SK-N-SH treated with all-trans-retinoic acid at 6 μM for 48 hours (cell line): ENCODE measurements around the gene CHI3L2.

Experiments used
- ATAC-seq: fragments of 200-7000 bp; cut with Tn5 transposase; 3 replicates; pipeline ENCODE4 v1.9.1; 2020; ENCODE audit warnings: mild to moderate bottlenecking, moderate library complexity
- ARNTL ChIP-seq: fragments of 450-650 bp; formaldehyde crosslinking; IDR thresholded peaks from 2 replicates; pipeline ENCODE4 v1.5.0; 2020; ENCODE audit warnings: low read depth, mild to moderate bottlenecking, moderate library complexity, borderline replicate concordance
- CSDC2 ChIP-seq: fragments of 250-450 bp; sonication (Bioruptor Pico); IDR thresholded peaks from 2 replicates; pipeline ENCODE4 v1.5.0; 2020; ENCODE audit warnings: mild to moderate bottlenecking, moderate library complexity
- ESRRG ChIP-seq: fragments of 250-450 bp; sonication (Bioruptor Pico); IDR thresholded peaks from 2 replicates; pipeline ENCODE4 v1.6.1; 2021; ENCODE audit warnings: mild to moderate bottlenecking
- GLIS3 ChIP-seq: fragments of 250-450 bp; sonication (Bioruptor Pico); IDR thresholded peaks from 2 replicates; pipeline ENCODE4 v1.5.0; 2020; ENCODE audit warnings: mild to moderate bottlenecking, moderate library complexity
- OSR1 ChIP-seq: fragments of 250-450 bp; sonication (Bioruptor Pico); IDR thresholded peaks from 2 replicates; pipeline ENCODE4 v1.8.0; 2022; ENCODE audit warnings: moderate library complexity, mild to moderate bottlenecking, inconsistent platforms
- PPARA ChIP-seq: fragments of 250-450 bp; sonication (Bioruptor Pico); IDR thresholded peaks from 2 replicates; pipeline ENCODE4 v1.5.0; 2020; ENCODE audit warnings: mild to moderate bottlenecking, borderline replicate concordance
- RARB ChIP-seq: fragments of 250-450 bp; sonication (Bioruptor Pico); IDR thresholded peaks from 2 replicates; pipeline ENCODE4 v1.8.0; 2021; ENCODE audit warnings: mild to moderate bottlenecking, moderate library complexity
- SNAI2 ChIP-seq: fragments of 250-450 bp; sonication (Bioruptor Pico); IDR thresholded peaks from 2 replicates; pipeline ENCODE4 v1.5.0; 2020; ENCODE audit warnings: mild to moderate bottlenecking, moderate library complexity
- TCF4 ChIP-seq: fragments of 250-450 bp; sonication (Bioruptor Pico); IDR thresholded peaks from 2 replicates; pipeline ENCODE4 v1.8.0; 2021; ENCODE audit warnings: mild to moderate bottlenecking, moderate library complexity, borderline replicate concordance
- TOX ChIP-seq: fragments of 250-450 bp; sonication (Bioruptor Pico); IDR thresholded peaks from 2 replicates; pipeline ENCODE4 v1.8.0; 2021; ENCODE audit warnings: mild to moderate bottlenecking, moderate library complexity, borderline replicate concordance
- ZC3H10 ChIP-seq: fragments of 250-450 bp; sonication (Bioruptor Pico); IDR thresholded peaks from 2 replicates; pipeline ENCODE4 v1.5.1; 2021; ENCODE audit warnings: mild to moderate bottlenecking, moderate library complexity
- ZFP3 ChIP-seq: fragments of 250-450 bp; sonication (Bioruptor Pico); IDR thresholded peaks from 2 replicates; pipeline ENCODE4 v1.5.0; 2020; ENCODE audit warnings: mild to moderate bottlenecking, moderate library complexity
- ZFP30 ChIP-seq: fragments of 450-650 bp; formaldehyde crosslinking; IDR thresholded peaks from 2 replicates; pipeline ENCODE4 v1.5.0; 2022; ENCODE audit warnings: mild to moderate bottlenecking, moderate library complexity
- ZNF8 ChIP-seq: fragments of 450-650 bp; formaldehyde crosslinking; IDR thresholded peaks from 2 replicates; pipeline ENCODE4 v1.5.0; 2020; ENCODE audit warnings: mild to moderate bottlenecking, moderate library complexity
- TF ChIP-seq, protein P1 (sequence below): fragments of 250-450 bp; sonication (Bioruptor Pico); IDR thresholded peaks from 2 replicates; pipeline ENCODE4 v1.5.1; 2021; ENCODE audit warnings: mild to moderate bottlenecking, moderate library complexity
- TF ChIP-seq, protein P2 (sequence below): fragments of 250-450 bp; sonication (Bioruptor Pico); IDR thresholded peaks from 2 replicates; pipeline ENCODE4 v1.8.0; 2021; ENCODE audit warnings: low read depth, mild to moderate bottlenecking, moderate library complexity, borderline replicate concordance
- TF ChIP-seq, protein P3 (sequence below): fragments of 250-450 bp; sonication (Bioruptor Pico); IDR thresholded peaks from 2 replicates; pipeline ENCODE4 v1.5.1; 2020; ENCODE audit warnings: low read depth, mild to moderate bottlenecking, moderate library complexity
- TF ChIP-seq, protein P4 (sequence below): fragments of 250-450 bp; sonication (Bioruptor Pico); IDR thresholded peaks from 2 replicates; pipeline ENCODE4 v1.8.0; 2020; ENCODE audit warnings: mild to moderate bottlenecking, moderate library complexity, borderline replicate concordance
- TF ChIP-seq, protein P5 (sequence below): fragments of 250-450 bp; sonication (Bioruptor Pico); IDR thresholded peaks from 2 replicates; pipeline ENCODE4 v1.5.0; 2020; ENCODE audit warnings: mild to moderate bottlenecking, moderate library complexity

The CHI3L2 gene

DNA sequence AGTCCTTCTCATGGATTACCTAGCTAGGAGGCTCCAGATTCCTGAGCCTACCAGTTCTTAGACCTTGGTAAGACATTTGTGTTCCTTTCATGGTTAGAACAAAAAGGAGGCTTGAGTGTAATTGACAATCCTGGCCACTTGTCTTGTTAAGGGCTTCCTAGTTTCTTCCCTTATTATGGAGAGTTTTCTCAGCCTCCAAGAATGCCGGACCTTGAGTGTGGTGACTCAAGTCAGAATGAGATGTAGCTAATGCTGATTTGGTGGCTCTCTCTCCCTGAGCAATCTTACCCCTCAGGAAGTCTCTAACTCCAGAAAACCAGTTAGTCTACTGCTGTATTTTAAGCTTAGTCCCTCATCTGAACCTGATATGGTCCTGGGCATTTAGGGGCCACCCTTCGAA lies 14.3 kb downstream of the CHI3L2 start (continued):
- TF ChIP-seq, protein P1, sequence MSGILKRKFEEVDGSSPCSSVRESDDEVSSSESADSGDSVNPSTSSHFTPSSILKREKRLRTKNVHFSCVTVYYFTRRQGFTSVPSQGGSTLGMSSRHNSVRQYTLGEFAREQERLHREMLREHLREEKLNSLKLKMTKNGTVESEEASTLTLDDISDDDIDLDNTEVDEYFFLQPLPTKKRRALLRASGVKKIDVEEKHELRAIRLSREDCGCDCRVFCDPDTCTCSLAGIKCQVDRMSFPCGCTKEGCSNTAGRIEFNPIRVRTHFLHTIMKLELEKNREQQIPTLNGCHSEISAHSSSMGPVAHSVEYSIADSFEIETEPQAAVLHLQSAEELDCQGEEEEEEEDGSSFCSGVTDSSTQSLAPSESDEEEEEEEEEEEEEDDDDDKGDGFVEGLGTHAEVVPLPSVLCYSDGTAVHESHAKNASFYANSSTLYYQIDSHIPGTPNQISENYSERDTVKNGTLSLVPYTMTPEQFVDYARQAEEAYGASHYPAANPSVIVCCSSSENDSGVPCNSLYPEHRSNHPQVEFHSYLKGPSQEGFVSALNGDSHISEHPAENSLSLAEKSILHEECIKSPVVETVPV, result no peak

DNA sequence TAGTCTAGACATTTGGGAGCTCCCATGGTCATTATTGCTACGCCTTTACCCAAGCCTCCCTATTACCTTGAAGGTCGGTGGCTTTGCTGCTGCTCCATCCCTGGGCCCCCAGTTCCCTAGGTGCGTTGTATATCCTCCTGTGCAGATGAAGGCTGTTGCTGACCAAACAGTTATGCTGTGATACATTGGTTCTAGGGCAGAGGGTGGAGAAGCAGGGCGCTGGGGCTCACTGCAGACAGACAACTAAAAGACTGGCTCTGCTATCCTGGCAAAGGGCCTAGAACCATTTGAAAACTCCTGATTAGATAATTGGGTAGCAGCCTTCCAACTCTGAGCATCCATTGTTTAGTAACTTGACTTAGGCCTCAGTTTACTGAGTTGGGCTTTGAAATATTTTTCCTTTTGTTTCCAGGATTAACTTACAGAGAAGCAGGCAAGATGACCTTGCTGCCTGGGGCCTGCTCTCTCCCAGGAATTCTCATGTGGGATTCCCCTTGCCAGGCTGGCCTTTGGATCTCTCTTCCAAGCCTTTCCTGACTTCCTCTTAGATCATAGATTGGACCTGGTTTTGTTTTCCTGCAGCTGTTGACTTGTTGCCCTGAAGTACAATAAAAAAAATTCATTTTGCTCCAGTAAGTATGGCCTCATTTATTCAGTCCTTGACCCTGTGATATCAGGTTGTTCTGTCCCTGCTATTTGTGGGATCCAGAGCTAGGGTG lies 15.5 kb downstream of the CHI3L2 start:
- ATAC-seq, result no peak
- TF ChIP-seq, protein P2, sequence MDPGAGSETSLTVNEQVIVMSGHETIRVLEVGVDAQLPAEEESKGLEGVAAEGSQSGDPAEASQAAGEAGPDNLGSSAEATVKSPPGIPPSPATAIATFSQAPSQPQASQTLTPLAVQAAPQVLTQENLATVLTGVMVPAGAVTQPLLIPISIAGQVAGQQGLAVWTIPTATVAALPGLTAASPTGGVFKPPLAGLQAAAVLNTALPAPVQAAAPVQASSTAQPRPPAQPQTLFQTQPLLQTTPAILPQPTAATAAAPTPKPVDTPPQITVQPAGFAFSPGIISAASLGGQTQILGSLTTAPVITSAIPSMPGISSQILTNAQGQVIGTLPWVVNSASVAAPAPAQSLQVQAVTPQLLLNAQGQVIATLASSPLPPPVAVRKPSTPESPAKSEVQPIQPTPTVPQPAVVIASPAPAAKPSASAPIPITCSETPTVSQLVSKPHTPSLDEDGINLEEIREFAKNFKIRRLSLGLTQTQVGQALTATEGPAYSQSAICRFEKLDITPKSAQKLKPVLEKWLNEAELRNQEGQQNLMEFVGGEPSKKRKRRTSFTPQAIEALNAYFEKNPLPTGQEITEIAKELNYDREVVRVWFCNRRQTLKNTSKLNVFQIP, result no peak
- TF ChIP-seq ZFP3 (CRISPR knock-in tag), result no peak
- TF ChIP-seq GLIS3 (CRISPR knock-in tag), result no peak
- no peak for TF ChIP-seq PPARA (CRISPR knock-in tag)
- no peak for TF ChIP-seq ZFP30 (CRISPR knock-in tag)
- no peak for TF ChIP-seq TOX (CRISPR knock-in tag)
- TF ChIP-seq, protein P3, sequence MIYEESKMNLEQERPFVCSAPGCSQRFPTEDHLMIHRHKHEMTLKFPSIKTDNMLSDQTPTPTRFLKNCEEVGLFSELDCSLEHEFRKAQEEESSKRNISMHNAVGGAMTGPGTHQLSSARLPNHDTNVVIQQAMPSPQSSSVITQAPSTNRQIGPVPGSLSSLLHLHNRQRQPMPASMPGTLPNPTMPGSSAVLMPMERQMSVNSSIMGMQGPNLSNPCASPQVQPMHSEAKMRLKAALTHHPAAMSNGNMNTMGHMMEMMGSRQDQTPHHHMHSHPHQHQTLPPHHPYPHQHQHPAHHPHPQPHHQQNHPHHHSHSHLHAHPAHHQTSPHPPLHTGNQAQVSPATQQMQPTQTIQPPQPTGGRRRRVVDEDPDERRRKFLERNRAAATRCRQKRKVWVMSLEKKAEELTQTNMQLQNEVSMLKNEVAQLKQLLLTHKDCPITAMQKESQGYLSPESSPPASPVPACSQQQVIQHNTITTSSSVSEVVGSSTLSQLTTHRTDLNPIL (CRISPR knock-in tag), result no peak
- TF ChIP-seq, protein P4, sequence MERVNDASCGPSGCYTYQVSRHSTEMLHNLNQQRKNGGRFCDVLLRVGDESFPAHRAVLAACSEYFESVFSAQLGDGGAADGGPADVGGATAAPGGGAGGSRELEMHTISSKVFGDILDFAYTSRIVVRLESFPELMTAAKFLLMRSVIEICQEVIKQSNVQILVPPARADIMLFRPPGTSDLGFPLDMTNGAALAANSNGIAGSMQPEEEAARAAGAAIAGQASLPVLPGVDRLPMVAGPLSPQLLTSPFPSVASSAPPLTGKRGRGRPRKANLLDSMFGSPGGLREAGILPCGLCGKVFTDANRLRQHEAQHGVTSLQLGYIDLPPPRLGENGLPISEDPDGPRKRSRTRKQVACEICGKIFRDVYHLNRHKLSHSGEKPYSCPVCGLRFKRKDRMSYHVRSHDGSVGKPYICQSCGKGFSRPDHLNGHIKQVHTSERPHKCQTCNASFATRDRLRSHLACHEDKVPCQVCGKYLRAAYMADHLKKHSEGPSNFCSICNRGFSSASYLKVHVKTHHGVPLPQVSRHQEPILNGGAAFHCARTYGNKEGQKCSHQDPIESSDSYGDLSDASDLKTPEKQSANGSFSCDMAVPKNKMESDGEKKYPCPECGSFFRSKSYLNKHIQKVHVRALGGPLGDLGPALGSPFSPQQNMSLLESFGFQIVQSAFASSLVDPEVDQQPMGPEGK (CRISPR knock-in tag), result no peak
- TF ChIP-seq TCF4 (CRISPR knock-in tag), result no peak
- no peak for TF ChIP-seq RARB (CRISPR knock-in tag)
- TF ChIP-seq, protein P5, sequence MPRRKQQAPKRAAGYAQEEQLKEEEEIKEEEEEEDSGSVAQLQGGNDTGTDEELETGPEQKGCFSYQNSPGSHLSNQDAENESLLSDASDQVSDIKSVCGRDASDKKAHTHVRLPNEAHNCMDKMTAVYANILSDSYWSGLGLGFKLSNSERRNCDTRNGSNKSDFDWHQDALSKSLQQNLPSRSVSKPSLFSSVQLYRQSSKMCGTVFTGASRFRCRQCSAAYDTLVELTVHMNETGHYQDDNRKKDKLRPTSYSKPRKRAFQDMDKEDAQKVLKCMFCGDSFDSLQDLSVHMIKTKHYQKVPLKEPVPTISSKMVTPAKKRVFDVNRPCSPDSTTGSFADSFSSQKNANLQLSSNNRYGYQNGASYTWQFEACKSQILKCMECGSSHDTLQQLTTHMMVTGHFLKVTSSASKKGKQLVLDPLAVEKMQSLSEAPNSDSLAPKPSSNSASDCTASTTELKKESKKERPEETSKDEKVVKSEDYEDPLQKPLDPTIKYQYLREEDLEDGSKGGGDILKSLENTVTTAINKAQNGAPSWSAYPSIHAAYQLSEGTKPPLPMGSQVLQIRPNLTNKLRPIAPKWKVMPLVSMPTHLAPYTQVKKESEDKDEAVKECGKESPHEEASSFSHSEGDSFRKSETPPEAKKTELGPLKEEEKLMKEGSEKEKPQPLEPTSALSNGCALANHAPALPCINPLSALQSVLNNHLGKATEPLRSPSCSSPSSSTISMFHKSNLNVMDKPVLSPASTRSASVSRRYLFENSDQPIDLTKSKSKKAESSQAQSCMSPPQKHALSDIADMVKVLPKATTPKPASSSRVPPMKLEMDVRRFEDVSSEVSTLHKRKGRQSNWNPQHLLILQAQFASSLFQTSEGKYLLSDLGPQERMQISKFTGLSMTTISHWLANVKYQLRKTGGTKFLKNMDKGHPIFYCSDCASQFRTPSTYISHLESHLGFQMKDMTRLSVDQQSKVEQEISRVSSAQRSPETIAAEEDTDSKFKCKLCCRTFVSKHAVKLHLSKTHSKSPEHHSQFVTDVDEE (CRISPR knock-in tag), result no peak
- TF ChIP-seq ZNF8 (CRISPR knock-in tag), result no peak
- no peak for TF ChIP-seq ESRRG (CRISPR knock-in tag)
- no peak for TF ChIP-seq SNAI2
- TF ChIP-seq ZC3H10 (CRISPR knock-in tag), result no peak
- TF ChIP-seq OSR1 (CRISPR knock-in tag), result no peak
- no peak for TF ChIP-seq CSDC2
- no peak for TF ChIP-seq ARNTL
- TF ChIP-seq, protein P1, result no peak
